Stimulated activated naive CD8-positive, alpha-beta T cell treated with anti-CD3 and anti-CD28 coated beads, Interleukin-15, amount 100 ng/mL, for 72 hours (primary cell): ENCODE results near the gene GPR15LG.

Experiments used
- ATAC-seq: fragments of 150-1000 bp; cut with Tn5 transposase; 2 replicates; pipeline ENCODE4 v1.10.0; 2021; ENCODE audit warnings: mild to moderate bottlenecking, moderate library complexity
- DNase-seq, 2 donors: peaks; one replicate each; pipeline ENCODE4 v3.0.0; 2021 to 2022
- H3K27ac Mint-ChIP-seq, 2 donors: one replicate each; pipeline ENCODE4 v1.8.0; 2022; ENCODE audit warnings: mild to moderate bottlenecking in 2 of 2, mixed read lengths in 2 of 2, moderate library complexity in 2 of 2
- H3K27me3 Mint-ChIP-seq: one replicate; pipeline ENCODE4 v1.8.0; 2022; ENCODE audit warnings: mixed read lengths
- H3K4me1 Mint-ChIP-seq: one replicate; pipeline ENCODE4 v1.8.0; 2022; ENCODE audit warnings: mild to moderate bottlenecking, mixed read lengths
- H3K4me3 Mint-ChIP-seq, 2 donors: one replicate each; pipeline ENCODE4 v1.8.0; 2022; ENCODE audit warnings: mild to moderate bottlenecking in 2 of 2, mixed read lengths in 2 of 2, moderate library complexity in 1 of 2
- H3K9me3 Mint-ChIP-seq, 2 donors: one replicate each; pipeline ENCODE4 v1.8.0; 2022; ENCODE audit warnings: mixed read lengths in 2 of 2

GPR15LG gene

GRCh38 chr10:84212014-84212413, 38.4 kb downstream of the GPR15LG start:
- H3K27me3 Mint-ChIP-seq: no peaks in the 10 kb centered on the region
- H3K4me1 Mint-ChIP-seq: no peaks in the 10 kb centered on the region
- H3K9me3 Mint-ChIP-seq: no peaks in the 10 kb centered on the region
- no peak overlapping the region for H3K4me3 Mint-ChIP-seq
- no peak for ATAC-seq
- no peak for DNase-seq
- no peak overlapping the region for H3K27ac Mint-ChIP-seq

- DNase-seq (no peak), ATAC-seq (no peak)
- no peaks in the 10 kb centered on the region for H3K9me3 Mint-ChIP-seq
- H3K27me3 Mint-ChIP-seq: no peaks in the 10 kb centered on the region
- no peak overlapping the region for H3K4me3 Mint-ChIP-seq
- no peak overlapping the region for H3K27ac Mint-ChIP-seq
- H3K4me1 Mint-ChIP-seq: no peaks in the 10 kb centered on the region
These were observed 39.5 kb downstream of the GPR15LG start for GRCh38 chr10:84213076-84213475.

GRCh38 chr10:84214046-84214572, 40.5 kb downstream of the GPR15LG start:
- peaks cover under 1 to 2% of the 10 kb centered on the region in 2 donors for H3K9me3 Mint-ChIP-seq
- no peak for DNase-seq
- peak overlapping the region; percentile 43 to 69 for H3K27ac Mint-ChIP-seq
- H3K4me3 Mint-ChIP-seq: peak overlapping the region in 1 of 2 donors; percentile 50
- ATAC-seq: no peak
- no peaks in the 10 kb centered on the region for H3K4me1 Mint-ChIP-seq
- no peaks in the 10 kb centered on the region for H3K27me3 Mint-ChIP-seq

- ATAC-seq: peak; percentile 71
- no peak overlapping the region for H3K27ac Mint-ChIP-seq
- H3K4me1 Mint-ChIP-seq: no peaks in the 10 kb centered on the region
- no peak overlapping the region for H3K4me3 Mint-ChIP-seq
- peaks cover 6 to 8% of the 10 kb centered on the region in 2 donors for H3K9me3 Mint-ChIP-seq
- peak; percentile 36 to 46 for DNase-seq
- H3K27me3 Mint-ChIP-seq: no peaks in the 10 kb centered on the region
These were observed 41.1 kb downstream of the GPR15LG start for GRCh38 chr10:84214612-84215235.

- Mint-ChIP-seq H3K4me3 (no peak overlapping the region), H3K27ac (no peak overlapping the region), H3K27me3 (peaks cover 10% of the 10 kb centered on the region), H3K4me1 (no peaks in the 10 kb centered on the region), H3K9me3 (peaks cover 6 to 17% of the 10 kb centered on the region in 2 donors)
- ATAC-seq (no peak), DNase-seq (peak in 1 of 2 donors; percentile 2)
These were observed 43.2 kb downstream of the GPR15LG start for GRCh38 chr10:84216834-84217233.

GRCh38 chr10:84217746-84218145, 44.1 kb downstream of the GPR15LG start:
- DNase-seq: no peak
- no peak overlapping the region for H3K4me3 Mint-ChIP-seq
- H3K27me3 Mint-ChIP-seq: peaks cover 17% of the 10 kb centered on the region
- no peak for ATAC-seq
- H3K4me1 Mint-ChIP-seq: no peaks in the 10 kb centered on the region
- peaks cover 6 to 17% of the 10 kb centered on the region in 2 donors for H3K9me3 Mint-ChIP-seq
- H3K27ac Mint-ChIP-seq: no peak overlapping the region

- H3K4me1 Mint-ChIP-seq: no peaks in the 10 kb centered on the region
- H3K27me3 Mint-ChIP-seq: peaks cover 42% of the 10 kb centered on the region
- H3K27ac Mint-ChIP-seq: no peak overlapping the region
- H3K9me3 Mint-ChIP-seq: peaks cover 6 to 17% of the 10 kb centered on the region in 2 donors
- no peak for ATAC-seq
- H3K4me3 Mint-ChIP-seq: no peak overlapping the region
- no peak for DNase-seq
These were observed 48.3 kb downstream of the GPR15LG start for GRCh38 chr10:84221916-84222315.

- Mint-ChIP-seq H3K4me1 (no peaks in the 10 kb centered on the region), H3K4me3 (no peak overlapping the region), H3K9me3 (peaks cover 2 to 11% of the 10 kb centered on the region in 2 donors), H3K27ac (no peak overlapping the region), H3K27me3 (peaks cover 68% of the 10 kb centered on the region)
- no peak for DNase-seq
- no peak for ATAC-seq
These were observed 50.9 kb downstream of the GPR15LG start for GRCh38 chr10:84224411-84225028.

GRCh38 chr10:84225427-84226173, 52.0 kb downstream of the GPR15LG start, which contains the start of gene LRIT2:
Gene LRIT2 (minus strand): TSS chr10:84225544. CDS start chr10:84225520, 24 bp downstream.
- Mint-ChIP-seq H3K27me3 (peaks cover 69% of the 10 kb centered on the region), H3K27ac (no peak within 1 kb of the TSS), H3K9me3 (peaks cover 0 to 4% of the 10 kb centered on the region in 2 donors), H3K4me3 (no peak within 1 kb of the TSS), H3K4me1 (no peaks in the 10 kb centered on the region)
- DNase-seq (no peak), ATAC-seq (no peak)

GRCh38 chr10:84226616-84227015, 53.0 kb downstream of the GPR15LG start:
- Mint-ChIP-seq H3K4me3 (no peak overlapping the region), H3K27me3 (peaks cover 68% of the 10 kb centered on the region), H3K27ac (no peak overlapping the region), H3K4me1 (no peaks in the 10 kb centered on the region), H3K9me3 (no peaks in the 10 kb centered on the region)
- ATAC-seq (no peak), DNase-seq (no peak)

GRCh38 chr10:84227810-84228209, 54.2 kb downstream of the GPR15LG start:
- Mint-ChIP-seq H3K27me3 (peaks cover 64% of the 10 kb centered on the region), H3K27ac (no peak overlapping the region), H3K4me3 (no peak overlapping the region), H3K4me1 (no peaks in the 10 kb centered on the region), H3K9me3 (no peaks in the 10 kb centered on the region)
- ATAC-seq (no peak), DNase-seq (no peak)

GRCh38 chr10:84230359-84230758, 56.8 kb downstream of the GPR15LG start:
- H3K4me1 Mint-ChIP-seq: no peaks in the 10 kb centered on the region
- H3K9me3 Mint-ChIP-seq: no peaks in the 10 kb centered on the region
- no peak overlapping the region for H3K4me3 Mint-ChIP-seq
- no peak overlapping the region for H3K27ac Mint-ChIP-seq
- H3K27me3 Mint-ChIP-seq: peaks cover 50% of the 10 kb centered on the region
- DNase-seq: no peak
- ATAC-seq: no peak

- Mint-ChIP-seq H3K4me3 (no peak overlapping the region), H3K4me1 (no peaks in the 10 kb centered on the region), H3K27ac (no peak overlapping the region), H3K9me3 (no peaks in the 10 kb centered on the region), H3K27me3 (peaks cover 45% of the 10 kb centered on the region)
- DNase-seq (no peak), ATAC-seq (peak; percentile 33)
These were observed 58.8 kb downstream of the GPR15LG start for GRCh38 chr10:84232376-84232775.

GRCh38 chr10:84233940-84234339, 60.3 kb downstream of the GPR15LG start:
- Mint-ChIP-seq H3K9me3 (no peaks in the 10 kb centered on the region), H3K27ac (no peak overlapping the region), H3K4me3 (no peak overlapping the region), H3K4me1 (no peaks in the 10 kb centered on the region), H3K27me3 (peaks cover 36% of the 10 kb centered on the region)
- ATAC-seq (no peak), DNase-seq (no peak)

GRCh38 chr10:84234479-84234878, 60.9 kb downstream of the GPR15LG start:
- no peak overlapping the region for H3K27ac Mint-ChIP-seq
- H3K27me3 Mint-ChIP-seq: peaks cover 30% of the 10 kb centered on the region
- DNase-seq: no peak

More at GRCh38 chr10:84234479-84234878, 60.9 kb downstream of the GPR15LG start:
- Mint-ChIP-seq H3K4me1 (no peaks in the 10 kb centered on the region), H3K4me3 (no peak overlapping the region), H3K9me3 (no peaks in the 10 kb centered on the region)
- ATAC-seq: no peak
